GM20431 (cell line): Measurements from ENCODE around the gene SZT2.

ENCODE experiments used
- in situ Hi-C: fragments of 300-500 bp; cut with MseI, MboI; formaldehyde crosslinking; loops from one replicate; pipeline ENCODE4 v1.15.0; 2020; ENCODE audit warnings: low sequenced_read_pairs; ENCODE audit not compliant: unreplicated experiment

Gene SZT2

DNA sequence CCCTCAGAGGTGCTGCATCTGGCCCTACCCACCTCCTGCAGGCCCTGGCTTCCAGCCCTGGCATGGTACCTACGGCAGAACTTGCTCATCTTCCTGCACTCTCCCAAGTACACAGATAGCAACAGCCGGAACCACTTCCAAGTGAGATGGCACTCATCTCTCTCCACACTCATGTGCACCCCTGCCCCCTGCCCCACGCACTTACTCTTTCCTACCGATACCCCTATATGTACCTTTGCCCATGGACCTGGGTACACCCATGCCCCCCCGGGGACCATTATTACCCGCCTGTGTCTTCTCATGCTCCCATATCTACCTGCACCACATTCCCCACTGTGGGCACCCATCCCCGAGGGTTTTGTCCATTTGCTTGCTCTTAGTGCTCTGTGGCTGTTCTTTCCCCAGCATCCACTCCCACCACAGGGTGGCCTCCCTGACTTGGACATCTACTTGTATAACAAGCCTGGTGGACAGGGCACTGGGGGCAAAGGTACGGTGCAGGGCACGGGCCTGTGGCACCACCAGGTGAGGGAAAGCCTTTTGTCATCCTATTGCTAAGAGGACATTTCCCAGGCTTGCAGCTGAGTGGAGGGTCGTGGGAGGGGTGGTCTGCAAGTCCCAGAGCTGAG, 49.4 kb downstream of the SZT2 start:
- in situ Hi-C loops = no loop called here

- in situ Hi-C loops = no loop called here
These were observed 50.1 kb downstream of the SZT2 start for GRCh38 chr1:43439781-43440180.

DNA sequence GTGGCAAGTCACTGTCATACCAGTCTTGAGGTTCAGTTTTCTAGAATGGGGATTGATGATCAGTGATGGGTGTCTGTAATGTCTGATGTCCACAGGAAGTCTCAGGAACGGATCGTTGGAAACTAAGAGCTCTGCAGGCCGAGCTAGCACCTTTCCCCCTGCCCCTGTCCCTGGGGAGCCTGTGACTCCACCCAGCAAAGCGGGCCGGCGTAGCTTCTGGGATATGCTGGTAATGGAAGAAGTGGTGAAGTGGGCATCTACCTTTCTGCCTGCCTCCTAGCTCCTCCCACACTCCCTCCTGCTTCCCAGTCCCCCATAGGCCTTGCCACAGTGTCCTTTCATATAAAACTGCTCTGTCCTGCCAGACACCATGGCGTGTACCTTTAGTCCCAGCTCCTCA, 50.7 kb downstream of the SZT2 start:
- in situ Hi-C loops = no loop called here

- in situ Hi-C loops = no loop called here
These were observed 51.6 kb downstream of the SZT2 start for GRCh38 chr1:43441166-43441893.

DNA sequence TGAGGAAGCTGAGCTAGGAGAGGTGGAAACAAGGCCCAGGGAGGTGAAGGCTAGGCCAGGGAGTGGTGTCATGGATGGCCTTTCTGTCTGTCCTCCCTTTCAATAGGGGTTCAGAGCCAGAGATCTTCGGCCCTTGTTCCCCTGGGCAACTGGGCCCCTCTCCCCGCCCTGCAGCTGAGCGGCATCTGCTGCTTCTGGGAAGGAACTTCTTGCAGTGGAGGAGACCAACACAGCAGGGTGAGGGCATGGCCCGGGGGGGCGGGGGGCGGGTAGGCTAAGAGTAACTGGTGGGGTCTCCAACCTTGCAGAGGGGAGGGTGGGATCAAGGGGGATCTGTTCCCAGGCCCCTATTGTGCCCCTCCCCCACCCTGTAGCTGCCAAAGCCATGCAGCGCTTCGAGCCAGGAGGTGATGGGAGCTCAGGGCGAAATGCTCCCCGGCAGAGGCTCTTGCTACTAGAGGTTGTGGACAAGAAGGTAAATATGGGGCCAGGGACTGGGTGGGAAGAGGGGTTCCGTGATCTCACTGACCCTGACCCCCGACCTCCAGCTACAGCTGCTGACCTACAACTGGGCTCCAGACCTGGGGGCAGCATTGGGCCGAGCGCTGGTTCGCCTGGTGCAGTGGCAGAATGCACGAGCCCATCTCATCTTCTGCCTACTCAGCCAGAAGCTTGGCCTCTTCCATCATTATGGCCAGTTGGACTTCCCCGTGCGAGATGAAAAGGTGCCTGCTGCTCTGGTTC, 52.4 kb downstream of the SZT2 start:
- in situ Hi-C loops = no loop called here

- in situ Hi-C loops = no loop called here
These were observed 53.1 kb downstream of the SZT2 start for GRCh38 chr1:43442756-43443155.

- in situ Hi-C loops = no loop called here
These were observed 53.7 kb downstream of the SZT2 start for GRCh38 chr1:43443197-43443946.

DNA sequence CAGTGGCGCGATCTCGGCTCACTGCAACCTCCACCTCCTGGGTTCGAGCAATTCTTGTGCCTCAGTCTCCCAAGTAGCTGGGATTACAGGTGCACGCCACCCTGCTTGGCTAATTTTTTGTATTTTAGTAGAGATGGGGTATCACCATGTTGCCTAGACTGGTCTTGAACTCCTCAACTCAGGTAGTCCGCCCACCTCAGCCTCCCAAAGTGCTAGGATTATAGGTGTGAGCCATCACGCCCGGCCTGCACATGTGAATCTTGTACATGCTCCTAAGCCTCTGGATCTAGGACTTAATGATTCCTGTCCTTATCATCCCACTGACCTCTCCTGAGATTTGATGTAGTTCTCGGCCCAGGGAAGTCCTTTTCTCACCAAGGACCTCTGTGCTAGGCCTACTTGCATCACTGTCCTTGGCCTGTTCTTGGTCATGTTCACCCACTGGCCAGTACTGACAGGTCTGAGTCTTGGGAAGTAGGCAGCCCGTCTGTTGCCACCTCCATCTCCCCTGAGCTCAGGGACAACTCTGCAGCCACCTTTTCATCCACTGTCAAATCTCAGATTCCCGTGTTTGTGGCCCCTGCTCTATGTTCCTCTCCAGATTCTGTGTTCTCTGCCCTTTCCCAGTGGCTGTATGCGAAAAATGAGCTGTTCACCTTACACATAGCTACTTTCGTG, 54.6 kb downstream of the SZT2 start:
- in situ Hi-C loops = no loop called here

- in situ Hi-C loops = no loop called here
These were observed 55.1 kb downstream of the SZT2 start for GRCh38 chr1:43444836-43445235.

- in situ Hi-C loops = no loop called here
These were observed 56.1 kb downstream of the SZT2 start for GRCh38 chr1:43445606-43446387.

GRCh38 chr1:43446388-43446740, 56.7 kb downstream of the SZT2 start:
- in situ Hi-C loops = no loop called here

GRCh38 chr1:43446881-43447835, 57.5 kb downstream of the SZT2 start:
- in situ Hi-C loops = no loop called here

- in situ Hi-C loops = no loop called here
These were observed 58.4 kb downstream of the SZT2 start for GRCh38 chr1:43447891-43448708.

GRCh38 chr1:43448955-43449707, 59.4 kb downstream of the SZT2 start:
- in situ Hi-C loops = no loop called here

GRCh38 chr1:43449708-43450069, 60.0 kb downstream of the SZT2 start:
- in situ Hi-C loops = no loop called here

DNA sequence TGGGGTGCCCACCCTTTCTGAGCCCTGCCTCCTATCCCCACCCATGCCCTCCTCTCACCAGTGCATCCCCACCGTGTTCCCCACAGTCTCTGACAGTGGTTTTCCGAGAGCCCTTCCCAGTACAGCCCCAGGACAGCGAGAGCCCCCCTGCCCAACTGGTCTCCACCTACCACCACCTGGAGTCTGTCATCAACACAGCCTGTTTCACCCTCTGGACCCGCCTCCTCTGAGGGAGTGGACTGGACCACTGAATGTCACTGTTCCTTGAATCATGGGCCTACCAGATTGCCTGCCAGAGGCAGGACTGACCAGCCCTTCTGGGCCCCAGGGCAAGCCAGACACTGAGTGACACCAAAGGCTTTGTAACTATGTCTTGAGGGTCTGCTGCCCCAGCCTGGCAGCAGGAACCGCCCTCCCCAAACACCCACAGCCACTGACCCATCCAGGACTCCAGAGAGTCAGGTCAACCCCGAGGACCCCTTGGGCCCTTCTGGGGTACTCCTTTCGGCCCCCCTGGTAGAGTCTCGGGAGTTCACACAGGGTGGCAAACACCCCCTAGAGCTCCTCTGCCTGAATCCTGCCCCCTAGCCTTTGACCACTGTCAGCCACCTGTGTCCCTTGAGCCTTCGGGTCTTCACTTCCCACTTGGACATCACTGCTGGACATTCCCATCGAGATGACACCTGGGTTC, 60.7 kb downstream of the SZT2 start:
- in situ Hi-C loops = no loop called here
